GM23248 (cell line): ENCODE results near the gene CD84.
"Not testable (repeated sequence)": the region's sequence is repeated elsewhere in the genome, so short reads cannot be mapped to it uniquely, and the experiment has no call there.

Experiments used
- EZH2 ChIP-seq: fragments of 200-600 bp; sonication (generic); IDR thresholded peaks from 2 replicates; pipeline ENCODE4 v1.6.1; 2018; ENCODE audit warnings: antibody characterized with exemption, mild to moderate bottlenecking; ENCODE audit not compliant: insufficient read depth, poor library complexity, severe bottlenecking
- EZH2phosphoT487 ChIP-seq: fragments of 200-600 bp; sonication (generic); IDR thresholded peaks from 2 replicates; pipeline ENCODE4 v1.6.1; 2018; ENCODE audit warnings: antibody characterized with exemption, moderate library complexity, mild to moderate bottlenecking, low read depth; ENCODE audit not compliant: insufficient read depth

DNA sequence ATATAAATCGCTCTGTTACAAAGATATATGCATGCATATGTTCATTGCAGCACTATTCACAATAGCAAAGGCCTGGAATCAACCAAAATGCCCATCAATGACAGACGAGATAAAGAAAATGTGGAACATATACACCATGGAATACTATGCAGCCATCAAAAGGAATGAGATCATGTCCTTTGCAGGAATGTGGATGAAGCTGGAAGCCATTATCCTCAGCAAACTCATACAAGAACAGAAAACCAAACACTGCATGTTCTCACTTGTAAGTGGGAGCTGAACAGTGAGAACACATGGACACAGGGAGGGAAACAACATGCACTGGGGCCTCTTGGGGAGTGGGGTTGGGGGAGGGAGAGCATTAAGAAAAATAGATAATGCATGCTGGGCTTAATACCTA is 61.8 kb downstream of the CD84 start:
- not testable (repeated sequence) for TF ChIP-seq EZH2phosphoT487, EZH2
